GM18873 (cell line): Measurements from ENCODE around the gene CRY2.
"Not testable (repeated sequence)": the region's sequence is repeated elsewhere in the genome, so short reads cannot be mapped to it uniquely, and the experiment has no call there.

Experiments
- ATAC-seq: cut with Tn5 transposase; IDR thresholded peaks from one replicate; pipeline ENCODE4 v1.9.1; 2021; ENCODE audit warnings: mild to moderate bottlenecking, moderate library complexity, moderate number of reproducible peaks; ENCODE audit not compliant: unreplicated experiment, low FRiP score

Gene CRY2

GRCh38 chr11:45895553-45896259 lies 48.4 kb downstream of the CRY2 start:
- ATAC-seq = no peak

GRCh38 chr11:45896422-45896984 lies 49.2 kb downstream of the CRY2 start:
- no peak for ATAC-seq

- no peak for ATAC-seq
These were observed 50.3 kb downstream of the CRY2 start for GRCh38 chr11:45897556-45897955.

- no peak for ATAC-seq
These were observed 51.8 kb downstream of the CRY2 start for GRCh38 chr11:45899086-45899447.

- ATAC-seq = no peak
These were observed 52.3 kb downstream of the CRY2 start for GRCh38 chr11:45899448-45900174.

GRCh38 chr11:45900175-45900800 lies 53.0 kb downstream of the CRY2 start:
- ATAC-seq = not testable (repeated sequence)

GRCh38 chr11:45900916-45901617 lies 53.8 kb downstream of the CRY2 start:
- ATAC-seq = no peak

GRCh38 chr11:45901626-45902025 lies 54.4 kb downstream of the CRY2 start:
- ATAC-seq = no peak

- ATAC-seq = no peak
These were observed 55.4 kb downstream of the CRY2 start for GRCh38 chr11:45902452-45903380.

GRCh38 chr11:45904309-45904915 lies 57.1 kb downstream of the CRY2 start:
- ATAC-seq = no peak

- ATAC-seq = no peak
These were observed 57.8 kb downstream of the CRY2 start for GRCh38 chr11:45905095-45905494.

GRCh38 chr11:45905576-45905975 lies 58.3 kb downstream of the CRY2 start:
- ATAC-seq = not testable (repeated sequence)

- ATAC-seq = no peak
These were observed 58.9 kb downstream of the CRY2 start for GRCh38 chr11:45906096-45906682.

GRCh38 chr11:45906965-45907611 lies 59.8 kb downstream of the CRY2 start, which contains the start of gene FREY1:
FREY1 (minus strand) TSS chr11:45907271; CDS start chr11:45907245, 26 bp downstream.
- no peak for ATAC-seq

GRCh38 chr11:45907911-45908370 lies 60.7 kb downstream of the CRY2 start:
- ATAC-seq = no peak

- ATAC-seq = no peak
These were observed 62.6 kb downstream of the CRY2 start for GRCh38 chr11:45909594-45910475.

- no peak for ATAC-seq
These were observed 63.3 kb downstream of the CRY2 start for GRCh38 chr11:45910623-45911022.
